NOMO-1 treated with dmso at 0.1 percent for 144 hours (cell line): ENCODE data around the gene TTC39C.

Source experiments
- DNase-seq: peaks from one replicate; lab custom pipeline; 2025; ENCODE audit not compliant: unreplicated experiment; lab: John Stamatoyannopoulos, UW

Gene TTC39C

DNA sequence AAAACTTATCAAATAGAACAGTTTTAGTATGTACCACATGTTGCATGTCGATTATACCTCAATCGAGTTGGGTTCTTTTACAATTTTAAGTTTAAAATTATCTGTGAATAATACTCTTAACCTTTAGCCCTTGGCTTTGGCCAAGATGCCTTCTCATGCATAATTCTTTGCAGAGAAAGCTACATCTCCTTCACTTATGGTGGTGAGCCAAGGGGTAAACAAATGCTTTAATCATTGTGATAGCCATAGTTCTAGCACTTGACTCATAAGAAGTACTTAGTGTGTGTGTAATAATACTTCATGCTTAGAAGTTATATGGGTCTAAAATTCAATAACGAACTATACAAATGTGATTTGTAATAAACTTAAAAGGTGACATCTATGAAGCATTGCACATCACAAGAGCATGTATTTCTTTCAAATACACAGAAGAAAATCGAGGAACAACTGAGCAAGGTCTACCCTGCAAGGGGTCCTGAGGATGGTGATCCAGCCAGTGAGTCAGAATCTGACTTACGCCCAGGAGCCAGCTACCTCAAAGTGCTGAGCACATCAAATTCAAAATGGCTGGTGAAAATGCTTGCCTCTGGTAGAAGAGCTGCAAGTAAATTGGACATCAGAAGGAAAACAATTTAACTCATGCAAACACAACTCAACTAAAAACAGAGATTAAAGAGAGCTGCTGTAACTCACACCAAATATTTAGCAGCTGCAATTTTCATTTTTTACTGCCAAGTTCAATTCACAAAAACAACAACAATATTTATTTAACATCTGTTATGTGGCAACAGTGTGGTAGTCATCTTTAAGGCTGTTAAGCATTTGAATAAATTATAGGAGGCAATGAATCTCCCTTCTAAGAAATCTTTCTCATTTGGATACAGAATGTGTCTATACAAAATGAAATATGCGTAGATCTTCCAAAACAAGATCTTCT lies 23.8 kb upstream of the TTC39C start:
- no peak for DNase-seq

DNA sequence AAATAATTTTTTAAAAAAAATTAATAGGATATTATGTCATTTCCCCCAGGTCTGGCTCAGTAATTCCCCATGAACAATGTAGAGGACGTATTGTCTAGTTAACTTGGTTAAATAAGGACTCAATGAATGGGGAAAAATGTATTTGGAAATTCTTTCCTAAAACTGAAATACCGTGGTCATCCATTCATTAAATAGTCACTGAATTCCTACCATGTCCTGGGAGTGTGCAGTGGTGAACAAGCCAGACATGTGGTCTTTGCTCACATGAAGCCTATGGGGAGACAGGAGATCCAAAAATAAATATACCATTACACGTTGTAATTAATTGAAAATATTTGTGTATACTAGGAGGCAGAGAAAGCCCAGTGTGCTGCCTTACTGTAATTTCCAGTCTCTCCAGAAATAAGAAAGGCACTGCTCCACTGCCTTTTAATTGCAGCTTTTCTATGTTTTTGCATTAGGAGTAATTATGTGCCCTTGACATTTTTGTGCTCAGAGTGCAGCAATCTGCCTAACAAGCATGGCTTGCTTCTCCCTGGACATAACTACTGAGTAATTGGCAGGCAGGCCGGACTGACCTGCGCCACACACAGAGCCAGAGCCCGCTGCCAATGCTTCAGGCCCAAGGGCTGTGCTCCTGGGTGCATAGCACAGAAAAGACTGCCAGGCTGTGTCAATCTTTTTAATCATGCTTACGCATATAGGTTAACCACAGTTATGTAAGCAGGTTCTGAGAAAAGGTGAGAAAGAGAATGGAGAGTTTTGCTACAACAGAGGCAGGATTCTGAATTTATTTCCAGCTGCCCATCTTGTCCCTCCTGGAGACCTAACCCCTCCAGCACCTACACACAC lies 22.2 kb upstream of the TTC39C start:
- no peak for DNase-seq

DNA sequence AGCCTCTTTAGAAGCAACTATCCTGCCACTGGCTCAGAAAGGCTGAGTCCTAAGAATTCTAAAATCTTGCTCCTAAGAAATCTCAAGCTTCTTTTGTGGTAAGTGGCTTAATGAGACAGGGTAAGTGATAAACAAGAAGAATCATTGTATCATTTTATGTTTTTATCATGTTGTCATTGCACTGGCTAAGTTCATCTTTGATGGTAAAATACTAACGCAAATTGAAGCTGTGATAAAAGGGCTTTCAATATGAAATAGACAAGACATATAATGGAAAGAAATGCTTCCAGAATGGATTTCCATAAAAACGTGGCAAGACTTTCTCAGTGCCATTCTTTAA lies 21.6 kb upstream of the TTC39C start:
- no peak for DNase-seq

DNA sequence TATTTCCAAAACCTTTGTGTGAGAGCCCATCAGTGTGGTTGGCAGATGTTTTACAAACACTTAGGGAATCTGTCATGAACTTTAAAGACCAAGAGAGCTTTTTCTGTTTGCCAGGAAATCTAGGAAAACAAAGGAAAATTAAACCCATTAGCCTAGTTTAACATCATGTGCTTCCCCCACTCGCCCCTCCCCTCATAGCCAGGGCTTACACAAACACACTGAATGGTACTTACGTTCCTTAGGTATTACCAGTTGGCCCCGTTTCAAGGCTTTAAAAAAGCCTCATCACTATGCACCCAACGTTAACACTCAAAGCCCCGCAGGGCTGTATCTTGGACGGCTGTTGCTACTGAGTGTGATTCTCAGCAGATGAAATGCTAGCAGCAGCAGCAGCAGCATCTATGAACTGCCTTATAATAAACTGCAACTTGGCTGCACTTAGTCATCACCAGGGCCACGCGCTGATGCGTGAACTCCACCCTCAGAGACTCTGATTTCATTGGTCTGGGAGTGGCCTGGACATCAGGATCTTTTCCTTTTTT lies 20.1 kb upstream of the TTC39C start:
- DNase-seq: no peak

DNA sequence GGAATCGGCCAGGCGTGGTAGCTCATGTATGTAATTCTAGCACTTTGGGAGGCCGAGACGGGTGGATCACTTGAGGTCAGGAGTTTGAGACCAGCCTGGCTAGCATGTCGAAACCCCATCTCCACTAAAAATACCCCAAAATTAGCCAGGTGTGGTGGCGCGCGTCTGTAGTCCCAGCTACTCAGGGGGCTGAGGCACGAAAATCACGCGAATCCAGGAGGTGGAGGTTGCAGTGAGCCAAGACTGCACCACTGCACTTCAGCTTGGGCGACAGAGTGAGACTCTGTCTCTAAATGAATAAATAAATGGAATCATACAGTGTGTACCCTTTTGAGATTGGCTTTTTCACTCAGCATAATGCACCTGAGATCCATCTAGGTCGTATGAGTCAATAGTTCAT lies 19.4 kb upstream of the TTC39C start:
- DNase-seq: no peak

DNA sequence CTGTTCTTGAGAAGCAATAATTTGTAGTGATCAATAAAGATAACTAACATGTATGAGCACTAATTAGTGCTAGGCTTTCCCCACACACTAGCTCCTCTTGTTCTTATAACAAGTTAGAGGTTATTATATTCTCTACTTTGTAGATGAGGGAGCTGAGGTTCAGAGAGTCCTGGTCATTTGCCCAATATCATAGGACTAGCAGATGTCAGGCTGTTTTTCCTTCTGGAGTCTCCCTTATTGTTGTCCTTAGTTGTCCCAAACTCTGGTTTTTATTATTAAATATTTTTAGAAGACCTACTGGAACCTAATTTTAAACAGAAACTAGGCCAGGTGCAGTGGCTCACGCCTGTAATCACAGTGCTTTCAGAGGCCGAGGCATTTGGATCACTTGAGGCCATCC lies 16.5 kb upstream of the TTC39C start:
- no peak for DNase-seq

DNA sequence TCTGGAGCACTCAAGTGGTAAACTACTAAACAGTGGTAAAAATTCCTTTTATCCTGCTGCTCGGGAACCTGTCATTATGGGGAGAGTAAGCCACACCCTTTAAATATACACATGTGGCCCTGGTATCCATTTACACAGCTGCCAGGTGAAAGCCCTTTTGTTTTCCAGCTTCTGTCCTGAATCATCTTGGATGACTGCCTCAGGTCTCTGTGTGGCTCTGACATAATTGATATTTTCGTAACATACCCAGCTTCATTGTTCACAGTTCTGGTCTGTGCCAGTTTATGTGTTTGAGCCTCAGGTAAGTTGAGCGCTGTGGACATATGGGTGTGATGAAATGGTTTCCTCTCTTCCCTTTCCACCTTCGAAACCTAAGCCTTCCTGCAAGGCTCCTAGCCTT lies 15.7 kb upstream of the TTC39C start:
- no peak for DNase-seq

DNA sequence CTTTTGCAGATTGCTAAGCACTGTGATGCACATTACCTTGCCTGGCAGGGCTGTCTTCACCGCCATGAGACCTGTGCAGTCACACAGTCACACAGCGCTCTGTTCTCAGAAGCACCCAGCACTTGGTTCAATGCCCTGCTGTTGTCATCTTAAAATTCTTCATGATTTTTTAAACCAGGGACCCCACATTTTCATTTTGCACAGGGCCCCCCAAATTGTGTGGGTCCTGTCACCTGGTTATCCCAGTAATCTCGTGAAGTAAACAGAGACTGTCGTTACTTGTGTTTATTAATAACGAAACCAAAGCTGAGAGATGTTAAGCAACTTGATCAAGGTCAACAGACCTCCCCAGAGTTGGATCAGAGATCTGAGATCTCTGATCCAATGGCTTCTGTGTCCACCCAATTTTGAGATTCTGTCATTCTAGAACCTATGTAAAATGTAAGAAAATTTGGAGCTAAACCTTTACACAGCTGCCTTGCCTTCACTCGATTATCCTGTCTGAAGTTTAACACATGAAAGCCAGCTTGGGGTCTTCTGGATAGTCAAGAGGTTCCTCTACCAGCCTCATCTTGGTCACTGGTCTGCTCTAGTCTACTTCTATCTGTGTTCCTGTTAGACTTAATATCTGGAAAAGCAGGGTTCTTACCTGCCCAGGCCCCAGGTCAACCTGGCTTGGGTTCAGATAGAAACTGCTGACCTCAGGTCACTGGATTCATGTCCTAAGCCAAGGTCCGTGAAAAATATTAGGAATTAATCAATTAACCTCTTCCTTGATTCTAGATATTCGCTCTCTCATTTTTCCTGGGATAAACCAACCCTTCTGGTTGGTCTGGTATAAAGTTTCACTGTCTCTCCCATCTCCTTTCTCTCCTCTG lies 13.7 kb upstream of the TTC39C start:
- no peak for DNase-seq

DNA sequence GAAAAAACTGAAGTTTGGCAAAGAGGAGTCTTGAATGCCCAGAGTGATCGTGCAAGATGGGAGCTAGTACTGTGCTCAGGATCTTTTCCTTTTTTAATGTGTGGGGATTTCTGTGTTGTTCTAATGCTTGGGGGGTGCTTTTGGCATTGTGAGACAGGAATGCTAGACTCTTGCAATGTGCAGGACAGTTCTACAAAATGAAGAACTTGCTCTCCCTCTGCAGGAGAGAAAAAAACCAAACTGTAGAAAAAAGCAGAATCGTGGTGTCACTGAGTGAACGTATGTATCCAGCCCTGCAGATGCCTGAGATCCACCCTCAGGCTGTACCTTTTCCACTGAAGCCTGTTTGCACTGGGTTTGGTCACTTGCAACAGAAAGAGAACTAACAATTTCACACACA lies 12.1 kb upstream of the TTC39C start:
- no peak for DNase-seq

DNA sequence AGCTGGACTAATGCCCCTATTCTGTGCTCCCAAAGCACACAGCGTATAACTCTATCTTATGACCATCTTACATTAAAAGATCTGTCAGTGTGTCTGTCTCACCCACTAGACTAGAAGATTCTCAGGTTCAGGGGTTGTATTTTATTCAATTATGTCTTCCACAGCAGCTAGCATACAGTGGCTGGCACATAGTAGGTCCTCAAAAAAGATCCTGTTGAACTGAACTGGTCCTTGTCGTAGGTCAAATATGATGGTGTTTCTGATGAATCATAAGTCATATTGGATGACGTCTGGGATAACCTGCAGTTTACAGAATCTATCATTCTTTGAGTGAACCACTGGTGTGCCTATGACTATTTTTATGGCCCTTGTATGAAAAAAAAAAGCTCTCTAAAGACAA lies 11.3 kb upstream of the TTC39C start:
- no peak for DNase-seq

DNA sequence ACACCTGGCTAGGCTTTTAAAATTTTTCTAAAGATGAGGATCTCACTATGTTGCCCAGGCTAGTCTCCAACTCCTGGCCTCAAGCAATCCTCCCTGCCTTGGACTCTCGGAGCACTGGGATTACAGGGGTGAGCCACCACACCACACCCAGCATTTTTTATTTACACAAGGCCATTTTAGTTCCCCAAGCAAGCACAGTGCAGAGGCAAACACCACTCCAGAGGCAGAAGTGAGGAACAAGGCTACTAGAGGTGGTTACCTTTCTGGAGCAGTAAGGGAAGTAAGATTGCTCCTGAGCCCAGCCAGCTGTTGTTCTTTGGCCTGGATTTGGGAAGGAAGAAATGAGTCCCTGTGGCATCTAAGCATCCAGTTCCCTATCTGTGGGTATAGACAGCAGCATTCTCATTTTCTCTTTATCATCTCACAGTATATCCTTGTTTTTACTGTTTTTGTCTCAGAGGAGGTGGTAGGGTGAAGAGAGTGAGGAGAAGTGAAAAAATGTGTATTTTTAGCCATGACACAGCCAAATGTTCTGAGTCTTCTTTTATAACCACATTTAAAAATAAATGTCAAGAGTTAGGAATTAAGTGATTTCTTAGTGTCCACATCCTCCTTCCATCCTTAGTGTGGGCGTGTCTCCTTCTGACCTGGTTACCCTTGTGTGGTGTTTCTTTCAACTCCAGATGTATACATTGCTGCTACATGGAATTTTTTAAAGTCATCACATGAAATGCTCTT lies 10.5 kb upstream of the TTC39C start:
- DNase-seq: no peak

DNA sequence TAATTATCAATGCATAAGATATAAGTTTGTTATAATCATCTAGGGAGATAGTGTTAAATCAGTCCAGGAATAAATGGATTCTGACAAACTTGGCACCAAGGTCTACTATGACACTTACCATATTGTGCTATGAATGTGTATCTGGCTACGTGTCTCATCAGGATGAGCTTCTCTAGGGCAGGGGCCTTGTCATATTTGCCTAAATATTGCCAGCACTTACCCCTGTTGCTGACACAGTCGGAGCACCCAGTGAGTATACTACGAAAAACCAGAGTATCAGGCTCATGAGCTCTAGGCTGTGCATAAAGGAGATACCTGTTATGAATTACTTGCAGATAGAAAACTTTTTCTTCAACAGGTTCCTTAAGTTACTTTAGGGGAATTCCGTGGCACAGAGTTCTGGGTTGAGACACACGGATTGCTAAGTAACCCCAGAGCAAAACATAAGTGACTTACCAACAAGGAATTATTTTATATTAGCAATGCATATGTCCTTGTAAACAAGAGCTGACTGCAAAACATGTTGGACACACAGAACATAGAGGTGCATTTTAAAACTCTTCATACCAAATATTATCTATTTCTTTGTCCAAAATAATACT lies 7.7 kb upstream of the TTC39C start:
- DNase-seq: no peak

DNA sequence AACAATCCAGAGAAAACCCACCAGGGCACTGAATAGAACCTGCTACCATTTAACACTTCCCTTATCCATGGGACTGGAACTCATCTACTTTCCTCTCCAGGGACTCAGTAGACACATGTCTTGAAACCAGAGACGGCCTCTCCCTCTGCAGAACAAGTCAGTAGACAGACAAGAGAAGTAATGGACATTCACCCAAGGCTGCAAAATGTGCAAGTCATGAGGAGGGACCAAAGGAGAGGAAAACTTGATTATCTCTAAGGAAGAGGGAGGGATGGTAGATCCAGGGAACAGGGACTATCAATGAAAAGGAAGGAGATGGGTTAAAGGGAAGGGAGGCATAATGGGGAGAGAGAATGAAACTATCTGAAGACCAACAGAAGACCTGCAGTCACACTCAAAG lies 5.3 kb upstream of the TTC39C start:
- DNase-seq: no peak

DNA sequence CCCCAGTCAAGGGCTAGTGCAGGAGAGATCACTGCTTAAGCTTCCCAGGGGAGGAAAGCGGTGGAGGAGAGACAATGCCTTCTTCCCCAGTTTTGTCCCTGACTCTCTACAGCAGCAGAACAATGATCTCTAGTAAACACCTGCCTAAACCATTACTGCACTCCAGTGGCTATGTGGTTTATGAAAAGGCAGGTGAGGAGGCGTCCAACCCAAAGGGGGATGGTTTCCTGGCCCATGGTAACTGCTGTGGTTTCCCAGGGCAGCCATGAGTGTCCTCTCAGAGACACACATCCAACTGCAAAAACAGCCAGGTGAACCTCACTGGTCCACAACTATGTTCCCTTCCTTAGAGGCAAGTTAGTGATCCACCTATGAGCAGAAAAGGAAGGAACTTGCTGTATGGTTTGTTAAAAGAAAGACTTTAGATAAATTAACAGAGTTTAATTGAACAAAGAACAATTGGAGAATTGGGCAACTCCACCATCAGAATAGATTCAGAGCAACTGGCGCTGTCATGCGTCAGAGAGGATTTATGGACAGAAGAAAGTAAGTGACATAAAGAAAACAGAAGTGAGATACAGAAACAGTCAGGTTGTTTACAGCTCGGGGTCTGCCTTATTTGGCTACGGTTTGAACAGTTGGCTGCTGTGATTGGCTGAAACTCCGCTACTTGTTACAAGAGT lies 4.8 kb upstream of the TTC39C start:
- DNase-seq: no peak

DNA sequence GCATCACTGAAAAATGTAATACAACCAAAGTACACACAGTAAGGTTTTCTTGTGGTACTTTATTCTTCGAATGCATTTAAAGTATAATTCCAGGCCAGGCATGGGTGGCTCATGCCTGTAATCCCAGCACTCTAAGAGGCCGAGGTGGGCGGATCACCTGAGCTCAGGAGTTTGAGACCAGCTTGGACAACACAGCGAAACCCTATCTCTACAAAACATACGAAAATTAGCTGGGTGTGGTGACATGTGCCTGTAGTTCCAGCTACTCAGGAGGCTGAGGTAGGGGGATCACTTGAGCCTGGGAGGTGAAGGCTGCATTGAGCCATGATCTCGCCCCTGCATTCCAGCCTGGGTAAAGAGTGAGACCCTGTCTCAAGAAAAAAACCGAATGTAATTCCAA lies 3.9 kb upstream of the TTC39C start:
- DNase-seq: no peak

DNA sequence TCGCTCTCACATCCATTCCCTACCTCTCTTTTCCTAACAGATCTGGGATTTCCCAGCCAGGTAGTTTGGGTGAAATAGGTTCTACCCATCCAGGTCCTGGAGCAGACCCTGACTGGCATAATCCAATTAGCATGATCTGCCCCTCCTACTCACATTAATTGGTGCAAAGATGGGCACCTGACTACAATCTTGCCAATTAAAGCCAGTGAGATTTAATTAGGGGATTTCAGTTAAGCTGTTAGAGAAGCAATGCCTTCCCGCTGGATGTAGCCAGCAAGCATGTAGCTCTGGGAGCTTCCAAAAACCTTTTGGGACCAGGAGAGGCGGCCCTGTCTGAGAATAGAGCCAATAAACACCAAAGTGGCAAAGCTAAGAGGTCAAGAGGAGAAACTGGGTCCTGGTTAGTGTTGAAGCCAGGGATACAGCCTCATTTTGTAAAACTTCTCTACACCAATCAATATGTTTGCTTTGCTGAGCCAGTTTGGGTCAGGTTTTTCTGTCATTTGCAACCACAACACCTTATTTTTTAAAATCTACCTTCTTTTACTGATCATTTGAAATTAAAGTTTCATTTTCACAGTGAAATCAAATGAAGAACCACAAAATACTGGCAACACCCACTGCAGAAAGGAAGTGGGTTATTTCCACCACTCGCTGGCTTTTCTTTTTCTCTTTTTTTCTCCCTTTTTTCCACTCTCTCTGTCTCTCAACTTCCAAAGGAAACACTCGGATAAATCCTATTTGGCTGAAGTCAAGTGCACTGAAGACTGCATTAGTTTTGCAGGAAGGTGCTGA lies 3.2 kb upstream of the TTC39C start:
- DNase-seq: no peak

DNA sequence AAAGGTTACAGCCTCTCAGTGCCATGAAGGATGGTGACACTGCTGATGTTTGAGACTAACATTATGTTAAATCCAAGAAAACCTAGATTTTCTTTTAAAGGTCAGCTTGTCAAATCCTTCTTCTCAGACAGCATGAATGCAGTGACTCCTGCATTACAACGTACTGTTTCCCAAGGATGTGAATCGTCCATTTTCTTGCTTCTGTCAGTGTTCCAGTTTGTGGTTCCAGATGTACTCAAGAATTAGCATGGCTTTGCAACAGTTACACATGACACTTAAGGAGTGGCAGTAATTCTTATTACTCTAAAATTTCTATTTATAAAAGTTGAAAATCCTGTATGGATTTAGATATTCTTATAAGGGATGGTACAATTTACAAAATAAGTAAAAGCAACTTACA lies 1.5 kb upstream of the TTC39C start:
- DNase-seq: no peak

DNA sequence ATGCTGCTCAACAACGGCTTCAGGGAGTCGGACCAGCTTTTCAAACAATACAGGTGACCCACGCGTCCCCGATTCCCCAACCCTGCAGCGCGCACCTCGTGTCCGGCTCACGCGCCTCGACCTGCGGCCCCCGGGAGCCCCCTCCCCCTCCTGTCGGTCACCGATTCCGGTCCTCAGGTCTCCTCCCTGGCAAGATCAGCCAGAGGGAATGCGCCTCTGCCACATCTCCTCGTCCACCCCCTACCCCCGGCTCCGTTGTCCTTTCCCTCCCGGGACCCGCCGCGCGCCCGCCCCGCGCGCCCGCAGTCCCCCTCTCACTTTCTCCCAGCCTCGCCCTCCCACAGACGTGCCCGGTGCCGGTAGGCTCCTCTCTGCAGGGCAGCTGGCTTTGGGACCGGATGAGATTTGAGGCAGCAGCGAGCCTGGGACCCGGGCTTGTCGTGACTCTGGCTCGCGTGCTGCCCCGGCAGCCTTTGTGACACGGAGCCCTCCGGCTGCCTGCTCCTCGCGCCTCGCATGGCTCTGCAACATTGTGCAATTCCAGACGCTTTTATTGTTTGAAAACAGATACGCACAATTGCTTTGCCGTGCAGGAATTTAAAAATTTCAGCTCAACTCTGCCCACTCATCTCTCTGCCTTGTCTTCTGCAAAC lies 558 bp downstream of the TTC39C start:
- peak; percentile 33 for DNase-seq
